Gastroesophageal sphincter (tissue), 3 donors: ENCODE results near the gene CLEC18C.
"Not testable (repeated sequence)": the region's sequence is repeated elsewhere in the genome, so short reads cannot be mapped to it uniquely, and the experiment has no call there.

Experiments
- CTCF ChIP-seq, 4 experiments: fragments of 200-600 bp in 2 of 4; fragments of 450-650 bp in 2 of 4; sonication (generic) in 1 of 4; IDR thresholded peaks; one replicate each; pipeline ENCODE4 v1.5.1; 2017 to 2019; ENCODE audit warnings: antibody characterized with exemption in 4 of 4, mild to moderate bottlenecking in 2 of 4, moderate library complexity in 2 of 4
- EP300 ChIP-seq: sonication (generic); formaldehyde crosslinking; IDR thresholded peaks from one replicate; pipeline ENCODE4 v1.6.1; 2017; ENCODE audit warnings: antibody characterized with exemption, mild to moderate bottlenecking
- POLR2A ChIP-seq, 2 donors: fragments of 450-650 bp; IDR thresholded peaks; one replicate each; pipeline ENCODE4 v1.6.1; 2017; ENCODE audit warnings: antibody characterized with exemption in 2 of 2, mild to moderate bottlenecking in 2 of 2, moderate library complexity in 1 of 2

GRCh38 chr16:70127706-70128105 lies 45.9 kb upstream of the CLEC18C start:
- not testable (repeated sequence) for TF ChIP-seq EP300; POLR2A (IDR thresholded peaks at IDR 0.05); CTCF (IDR thresholded peaks at IDR 0.05)
